ENCODE data around the gene NMUR1.
A peak's percentile ranks its signal among the peaks of the same experiment; 100 is the strongest.
"Not testable (repeated sequence)": the region's sequence is repeated elsewhere in the genome, so short reads cannot be mapped to it uniquely, and the experiment has no call there.

Gene NMUR1, protein sequence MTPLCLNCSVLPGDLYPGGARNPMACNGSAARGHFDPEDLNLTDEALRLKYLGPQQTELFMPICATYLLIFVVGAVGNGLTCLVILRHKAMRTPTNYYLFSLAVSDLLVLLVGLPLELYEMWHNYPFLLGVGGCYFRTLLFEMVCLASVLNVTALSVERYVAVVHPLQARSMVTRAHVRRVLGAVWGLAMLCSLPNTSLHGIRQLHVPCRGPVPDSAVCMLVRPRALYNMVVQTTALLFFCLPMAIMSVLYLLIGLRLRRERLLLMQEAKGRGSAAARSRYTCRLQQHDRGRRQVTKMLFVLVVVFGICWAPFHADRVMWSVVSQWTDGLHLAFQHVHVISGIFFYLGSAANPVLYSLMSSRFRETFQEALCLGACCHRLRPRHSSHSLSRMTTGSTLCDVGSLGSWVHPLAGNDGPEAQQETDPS

DNA sequence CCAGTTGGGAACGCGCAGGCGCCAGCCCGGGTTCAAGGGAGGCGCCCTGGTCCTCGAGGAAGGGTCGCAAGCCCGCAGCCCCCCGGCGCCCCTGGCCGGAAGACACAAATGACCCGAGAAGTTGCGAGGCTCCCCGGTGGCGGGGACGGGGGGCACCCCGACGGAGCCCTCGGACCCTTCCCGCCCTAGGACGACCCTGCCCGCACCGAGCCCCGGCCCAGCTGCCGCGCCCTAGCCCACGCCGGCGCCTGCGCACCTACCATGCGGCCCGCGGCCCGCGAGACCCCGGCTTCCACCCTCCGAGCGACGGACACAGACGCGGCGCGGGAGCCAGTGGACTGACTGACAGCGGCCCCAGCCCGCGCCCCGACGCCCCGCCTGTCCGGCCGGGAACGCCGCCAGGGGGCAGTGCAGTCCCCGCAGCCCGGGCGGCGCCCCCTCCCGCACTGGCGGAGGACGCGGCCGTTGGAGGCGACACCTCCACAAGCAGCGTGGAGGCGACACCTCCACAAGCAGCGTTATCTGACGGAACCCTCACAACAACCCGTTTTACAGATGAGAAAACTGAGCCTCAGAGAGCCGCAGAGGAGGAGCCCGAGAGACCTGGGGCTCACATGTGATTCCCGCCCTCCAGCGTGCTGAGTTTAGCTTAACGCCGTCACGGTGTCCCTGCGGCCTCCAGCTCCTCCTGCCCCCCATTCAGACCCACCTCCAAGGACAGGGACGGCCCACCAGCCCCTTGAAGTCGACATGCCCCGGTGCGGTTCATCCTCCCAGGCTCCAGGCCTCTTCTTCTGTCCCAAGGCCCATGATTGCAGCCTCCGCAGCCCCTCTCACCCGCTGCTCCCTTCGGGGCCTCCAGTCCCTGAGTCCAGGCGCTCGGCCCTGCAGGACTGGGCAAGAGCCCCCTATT, at the start of gene NMUR1:
TSS of gene NMUR1 (minus strand) at position 347 of the 913 bp plus-strand sequence. CDS start at position 263, 84 bp downstream.
- DNase-seq (ENCODE audit: extremely low read depth in 1 of 2, low read depth in 1 of 2), result peak in 1 of 2 donors; percentile 59

DNA sequence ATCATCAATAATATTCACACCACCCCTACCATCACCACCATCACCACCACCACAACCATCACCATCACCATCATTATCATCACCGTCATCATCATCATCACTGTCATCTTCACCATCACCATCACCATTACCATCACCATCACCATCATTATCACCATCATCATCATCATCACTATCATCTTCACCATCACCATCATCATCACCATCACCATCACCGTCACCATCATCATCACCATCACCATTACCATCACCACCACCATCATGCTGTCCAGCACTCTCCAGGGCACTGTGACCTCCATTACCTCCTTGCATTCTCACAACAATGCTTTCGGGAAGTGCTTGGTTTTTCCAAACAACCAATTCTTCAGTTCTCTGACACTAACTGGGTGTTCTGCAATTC, 49.3 kb upstream of the NMUR1 start:
- no peak for DNase-seq (ENCODE audit: extremely low read depth in 1 of 2, low read depth in 1 of 2)

DNA sequence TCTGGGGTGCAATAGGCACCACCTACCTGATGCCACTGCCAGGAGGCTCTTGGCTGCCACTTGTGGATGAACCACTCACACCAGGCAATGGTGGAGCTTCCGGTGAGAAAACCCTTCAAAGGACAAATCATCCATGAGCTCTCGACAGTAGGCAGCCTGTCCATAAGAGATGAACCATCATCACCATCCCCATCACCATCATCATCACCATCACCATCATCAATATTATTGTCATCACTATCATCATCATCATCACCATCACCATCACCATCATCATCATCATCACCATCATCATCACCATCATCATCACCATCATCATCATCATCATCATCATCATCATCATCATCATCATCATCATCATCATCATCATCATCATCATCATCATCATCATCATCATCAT, 48.4 kb upstream of the NMUR1 start:
- DNase-seq (ENCODE audit: extremely low read depth in 1 of 2, low read depth in 1 of 2), result not testable (repeated sequence)

DNA sequence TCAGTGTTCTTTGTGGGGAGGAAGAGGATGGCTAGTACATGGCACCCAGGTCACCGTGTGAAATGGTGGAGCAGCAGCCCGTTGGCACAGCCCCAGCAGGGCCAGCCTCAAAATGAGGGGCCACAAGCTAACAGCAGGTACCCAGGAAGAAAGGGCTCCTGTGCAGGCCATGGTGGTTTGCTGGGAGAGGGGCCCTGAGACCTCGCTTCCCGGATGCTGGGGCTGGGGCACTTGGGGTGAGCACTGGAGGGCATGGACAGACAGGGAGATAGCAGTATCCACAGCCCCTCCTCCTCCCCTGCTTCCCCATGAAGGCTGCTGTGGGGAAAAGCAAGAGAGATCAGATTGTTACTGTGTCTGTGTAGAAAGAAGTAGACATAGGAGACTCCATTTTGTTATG, 46.2 kb upstream of the NMUR1 start:
- no peak for DNase-seq (ENCODE audit: extremely low read depth in 1 of 2, low read depth in 1 of 2)

DNA sequence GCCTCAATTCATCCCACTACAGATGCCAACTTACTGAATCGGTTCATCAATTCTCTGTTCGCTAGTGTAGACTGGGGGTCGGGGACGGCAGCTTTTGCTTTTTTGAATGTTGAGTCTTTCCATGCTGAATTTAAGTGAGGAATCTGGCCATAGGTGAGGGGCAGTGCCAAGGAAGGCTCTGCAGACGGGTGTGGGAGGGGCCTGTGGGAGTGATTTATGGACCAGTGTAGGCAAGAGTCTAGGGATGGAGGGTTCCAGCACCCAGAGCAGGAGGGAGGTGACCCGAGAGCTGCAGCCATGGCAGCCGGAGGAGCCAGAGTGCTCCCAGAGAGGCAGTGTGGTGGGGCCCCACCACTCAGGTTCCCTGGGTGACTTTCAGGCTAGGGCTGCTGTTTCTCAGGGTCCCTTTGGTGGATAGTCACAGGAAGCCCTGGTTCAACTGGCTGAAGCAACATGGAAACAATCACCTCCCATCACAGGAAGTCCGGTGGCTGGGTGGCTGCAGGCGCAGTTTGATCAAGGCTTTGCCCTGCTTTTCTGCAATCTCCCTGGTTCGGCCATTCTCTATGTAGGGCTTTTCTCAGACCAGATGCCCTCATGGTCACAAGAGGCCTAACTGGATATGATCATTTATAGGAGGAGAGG, 45.5 kb upstream of the NMUR1 start:
- no peak for DNase-seq (ENCODE audit: extremely low read depth in 1 of 2, low read depth in 1 of 2)

DNA sequence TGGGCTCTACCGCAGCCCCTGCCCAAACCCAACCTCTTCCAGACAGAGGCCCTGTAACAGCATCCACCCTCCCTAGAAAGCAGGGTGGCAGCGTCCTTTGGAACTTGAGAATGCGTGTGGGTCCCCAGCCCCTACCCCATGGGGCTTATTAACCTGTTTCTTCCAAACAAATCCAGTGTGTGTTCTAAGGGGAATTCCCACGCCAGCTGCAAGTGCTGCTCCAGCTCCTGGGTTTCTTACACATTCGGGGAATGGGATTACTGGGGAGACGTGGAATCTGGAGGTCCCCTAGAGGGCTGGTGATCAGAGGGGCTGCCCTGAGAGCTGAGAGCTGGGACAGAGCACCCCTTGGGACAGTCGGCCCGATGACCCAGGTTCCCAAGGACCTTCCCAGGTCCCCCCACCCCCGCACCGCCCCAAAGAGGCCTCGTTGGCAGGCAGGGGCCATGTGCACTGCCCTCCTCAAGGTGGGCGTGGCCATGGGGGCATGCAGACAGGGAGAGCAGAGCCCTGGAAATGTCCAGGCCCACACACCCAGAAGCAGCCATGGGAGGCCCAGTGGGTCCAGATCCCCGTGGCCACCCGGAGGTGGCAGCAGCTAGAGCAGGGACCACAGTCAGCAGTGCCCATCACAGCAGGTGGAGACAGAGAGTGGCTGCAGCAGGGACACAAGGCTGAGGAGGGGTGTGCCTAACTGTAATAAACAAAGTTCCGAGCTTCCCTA, 43.6 kb upstream of the NMUR1 start:
- DNase-seq (ENCODE audit: extremely low read depth in 1 of 2, low read depth in 1 of 2), result no peak

DNA sequence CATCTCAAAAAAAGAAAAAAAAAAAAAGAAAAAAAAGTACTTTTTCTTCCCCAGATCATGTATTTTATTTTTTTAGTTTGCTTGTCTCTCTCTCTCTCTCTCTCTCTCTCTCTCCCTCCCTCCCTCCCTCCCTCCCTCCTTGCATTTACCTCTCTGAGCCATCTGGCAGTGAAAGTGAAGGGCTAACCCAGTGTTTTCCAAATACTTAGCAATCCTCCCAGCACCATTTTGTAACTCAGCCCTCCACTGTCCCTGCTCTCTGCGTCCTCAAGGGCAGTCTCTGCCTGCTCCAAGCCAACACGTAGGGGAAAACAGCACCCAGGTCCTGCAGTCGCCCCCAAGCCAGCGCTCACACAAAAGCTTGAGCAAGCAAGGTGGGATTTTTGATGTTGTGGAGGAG, 42.9 kb upstream of the NMUR1 start:
- DNase-seq (ENCODE audit: extremely low read depth in 1 of 2, low read depth in 1 of 2), result no peak

DNA sequence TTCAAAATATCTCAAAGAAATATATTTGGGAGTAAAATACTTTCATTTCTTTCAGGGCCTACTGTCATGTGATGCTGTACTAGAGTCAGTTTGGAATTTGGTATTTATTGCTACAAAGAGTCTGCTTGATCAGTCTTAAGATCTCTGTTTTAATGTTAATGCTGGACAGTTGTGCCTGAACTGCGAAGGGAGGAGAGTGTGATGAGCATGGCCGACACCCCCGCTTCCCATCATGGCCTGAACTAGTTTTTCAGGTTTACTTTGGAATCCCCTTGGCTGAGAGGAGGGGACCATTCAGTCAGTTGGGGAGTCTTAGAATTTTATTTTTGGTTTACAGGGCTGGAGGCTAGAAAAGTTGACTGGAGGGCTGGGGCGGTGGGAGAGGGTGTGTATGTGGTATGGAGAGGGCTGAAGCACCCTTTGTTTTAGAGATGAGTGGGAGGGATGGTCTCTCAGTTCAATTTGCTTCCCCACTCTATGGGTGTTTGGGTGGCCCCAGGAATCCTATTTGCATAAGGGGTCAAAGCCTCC, 41.5 kb upstream of the NMUR1 start:
- no peak for DNase-seq (ENCODE audit: extremely low read depth in 1 of 2, low read depth in 1 of 2)

DNA sequence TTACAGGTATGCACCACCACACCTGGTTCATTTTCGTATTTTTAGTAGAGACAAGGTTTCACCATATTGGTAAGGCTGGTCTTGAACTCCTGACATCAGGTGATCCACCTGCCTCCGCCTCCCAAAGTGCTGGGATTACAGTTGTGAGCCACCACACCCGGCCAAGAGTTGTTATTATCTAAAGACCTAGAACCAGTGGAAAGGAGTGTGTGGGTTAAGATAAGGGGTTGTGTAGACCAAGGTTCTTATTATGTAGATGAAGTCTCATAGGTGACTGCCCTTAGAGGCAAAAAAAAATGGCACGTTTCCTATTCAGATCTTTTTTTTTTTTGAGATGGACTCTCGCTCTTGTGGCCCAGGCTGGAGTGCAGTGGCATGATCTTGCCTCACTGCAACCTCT, 40.7 kb upstream of the NMUR1 start:
- DNase-seq (ENCODE audit: extremely low read depth in 1 of 2, low read depth in 1 of 2), result not testable (repeated sequence)

DNA sequence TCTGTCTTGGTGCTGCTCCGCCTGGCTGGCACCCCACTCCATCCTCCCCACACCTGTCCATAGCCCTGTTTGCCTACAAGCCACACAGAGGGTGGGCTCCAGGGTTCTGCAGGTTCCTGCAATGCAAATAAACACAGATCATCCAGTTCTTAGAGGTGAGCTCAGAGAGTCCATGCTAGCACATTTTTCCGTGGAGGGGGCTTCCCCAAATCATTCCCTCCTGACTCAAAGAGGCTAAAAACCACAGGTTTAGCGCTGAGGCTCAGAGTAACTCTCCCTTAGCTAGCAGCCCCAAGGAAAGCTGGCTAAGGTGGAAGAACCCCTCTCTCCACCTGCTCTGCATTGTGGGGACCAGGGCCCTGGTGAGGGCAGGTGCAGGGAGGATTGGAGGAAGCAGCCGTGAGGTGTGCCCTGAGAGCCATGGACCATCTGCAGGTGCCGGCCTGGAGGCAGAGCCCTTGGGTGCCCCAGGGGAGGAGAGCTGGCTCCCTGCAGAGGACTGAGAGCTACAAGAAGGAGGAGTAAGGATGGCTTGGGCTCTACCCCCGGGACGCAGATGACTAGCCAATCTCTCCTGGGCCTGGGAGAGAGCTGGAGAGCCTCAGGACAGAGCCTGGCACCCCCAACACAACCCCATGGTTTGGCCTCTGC, 38.7 kb upstream of the NMUR1 start:
- no peak for DNase-seq (ENCODE audit: extremely low read depth in 1 of 2, low read depth in 1 of 2)

DNA sequence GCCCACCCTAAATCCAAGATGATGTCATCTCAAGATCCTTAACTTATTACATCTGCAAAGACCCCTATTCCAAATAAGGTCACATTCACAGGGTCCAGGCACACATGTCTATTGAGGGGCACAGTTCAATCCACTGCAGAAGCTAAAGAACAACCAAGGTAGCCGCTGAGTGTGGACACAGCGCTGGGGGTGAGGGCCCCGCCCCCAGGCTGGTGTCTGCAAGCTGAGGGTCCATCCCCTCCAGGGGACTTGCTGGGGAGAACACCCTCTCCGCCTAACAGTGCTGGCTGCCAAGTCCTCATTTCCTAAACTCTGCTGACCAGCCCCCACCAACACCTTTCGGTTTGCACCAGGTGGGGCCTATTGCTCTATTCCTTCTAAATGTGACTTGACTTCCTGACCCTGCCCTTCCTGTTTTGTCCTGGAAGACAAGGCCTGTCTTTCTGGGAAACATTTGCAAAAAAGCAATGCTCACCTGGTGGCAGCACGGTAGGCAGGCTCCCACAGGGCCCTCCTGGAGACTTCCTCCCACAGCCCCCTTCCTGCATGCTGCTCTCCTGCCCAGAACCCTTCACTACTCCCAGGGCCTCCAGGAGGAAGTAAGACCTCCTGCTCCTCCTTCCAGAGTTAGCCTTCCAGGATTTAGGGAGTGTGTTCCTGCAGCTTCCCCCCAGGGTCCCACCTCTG, 38.0 kb upstream of the NMUR1 start:
- no peak for DNase-seq (ENCODE audit: extremely low read depth in 1 of 2, low read depth in 1 of 2)

DNA sequence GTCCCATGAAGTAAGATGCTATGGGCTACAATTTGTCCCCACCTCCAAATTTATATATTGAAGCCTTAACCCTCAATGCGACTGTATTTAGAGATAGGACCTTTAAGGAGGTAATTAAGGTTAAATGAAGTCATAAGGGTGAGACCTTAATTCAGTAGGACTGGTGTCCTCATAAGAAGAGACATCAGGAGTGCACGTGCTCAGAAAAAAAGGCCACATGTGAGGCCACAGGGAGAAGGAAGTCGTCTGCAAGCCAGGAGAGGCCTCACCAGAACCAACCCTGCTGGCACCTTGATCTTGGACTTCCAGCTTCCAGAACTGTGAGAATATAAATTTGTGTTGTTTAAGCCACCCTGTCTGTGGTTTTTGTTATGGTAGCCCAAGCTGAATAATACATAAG, 36.9 kb upstream of the NMUR1 start:
- no peak for DNase-seq (ENCODE audit: extremely low read depth in 1 of 2, low read depth in 1 of 2)

DNA sequence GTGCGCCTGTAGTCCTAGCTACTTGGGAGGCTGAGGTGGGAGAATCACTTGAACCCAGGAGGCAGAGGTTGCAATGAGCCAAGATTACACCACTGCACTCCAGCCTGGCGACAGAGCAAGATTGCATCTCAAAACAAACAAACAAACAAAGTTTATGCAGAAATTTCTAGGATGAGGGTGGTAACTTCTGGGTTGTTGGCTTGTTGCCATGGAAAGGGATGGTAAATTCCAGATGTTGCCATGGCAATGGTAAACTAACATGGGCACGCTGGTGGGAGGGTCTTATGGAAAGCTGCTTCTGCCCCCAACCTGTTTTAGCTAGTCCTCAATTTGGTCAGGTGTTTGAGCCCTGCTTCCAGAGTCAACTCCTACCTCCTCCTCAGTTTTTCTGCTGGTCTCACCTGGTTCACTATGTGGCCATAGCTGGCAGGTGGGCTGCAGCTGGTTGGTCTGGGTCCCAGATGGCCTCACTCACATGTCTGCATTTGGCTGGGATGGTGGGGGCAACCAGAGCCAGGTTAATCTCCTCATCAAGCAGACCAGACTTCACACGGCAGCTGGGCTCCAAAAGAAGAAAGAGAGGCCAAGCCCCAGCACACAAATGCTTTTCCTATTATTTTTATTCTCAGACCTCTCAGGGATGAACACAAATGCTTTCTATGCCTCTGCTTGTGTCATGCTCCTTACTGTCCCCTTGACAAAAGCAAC, 35.8 kb upstream of the NMUR1 start:
- DNase-seq (ENCODE audit: extremely low read depth in 1 of 2, low read depth in 1 of 2), result no peak

DNA sequence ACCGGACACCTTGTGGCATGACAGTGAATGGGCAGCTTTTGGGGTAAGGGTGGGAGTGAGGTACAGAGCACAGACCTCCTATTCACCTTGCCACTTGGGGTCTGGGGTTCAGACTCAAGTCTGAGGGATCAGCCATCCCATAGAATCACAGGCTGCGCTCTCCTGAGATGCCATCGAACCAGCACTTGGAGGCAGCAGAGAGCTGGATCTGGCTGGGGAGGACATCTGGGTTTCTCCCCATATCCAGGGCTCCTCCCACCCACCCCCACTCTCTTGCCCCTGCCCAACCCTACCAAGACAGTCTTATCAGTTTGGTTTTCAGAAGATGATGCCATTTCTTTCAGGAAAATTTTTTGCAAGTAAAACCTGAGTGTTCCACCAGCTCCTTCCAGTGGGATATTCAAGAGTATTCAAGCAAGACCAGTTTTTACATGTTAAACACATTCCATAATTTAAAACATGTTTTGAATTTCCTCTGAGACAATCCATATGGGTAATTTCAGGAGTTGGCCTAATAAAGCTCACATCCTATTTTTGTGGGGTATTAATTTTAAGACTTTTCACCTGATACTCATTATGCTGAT, 33.2 kb upstream of the NMUR1 start:
- DNase-seq (ENCODE audit: extremely low read depth in 1 of 2, low read depth in 1 of 2), result peak in 1 of 2 donors; percentile 39

DNA sequence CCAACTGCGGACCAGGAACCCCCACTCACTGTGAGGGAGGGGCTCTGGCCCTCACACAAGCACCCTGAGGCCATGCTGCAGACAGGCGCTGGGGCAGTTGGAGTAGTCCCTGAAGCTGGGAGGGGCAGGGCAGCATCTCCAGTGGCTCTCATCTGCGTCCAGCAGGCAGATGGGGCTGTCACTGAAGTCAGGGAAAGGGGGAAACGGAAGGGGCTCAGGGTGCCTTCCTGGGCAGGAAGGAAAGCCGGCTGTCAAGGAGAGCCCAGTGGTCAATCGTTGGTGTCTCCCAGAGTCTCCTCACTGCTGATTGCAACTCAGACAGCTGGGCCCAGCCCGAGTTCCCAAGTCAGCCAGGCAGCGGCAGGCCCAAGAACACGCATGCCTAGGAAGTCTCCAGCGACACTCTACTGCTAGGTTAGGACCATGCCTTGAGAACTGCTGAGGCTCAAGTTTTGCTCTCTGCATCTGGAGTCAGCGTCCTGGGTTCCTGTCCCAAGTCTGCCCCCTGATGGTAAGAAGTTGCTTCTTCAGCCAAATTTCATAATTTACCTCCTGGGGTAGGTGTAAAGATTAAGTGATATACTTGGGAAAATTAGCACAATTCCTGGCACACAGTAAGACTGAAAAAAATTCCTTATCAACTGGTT, 27.4 kb upstream of the NMUR1 start:
- DNase-seq (ENCODE audit: extremely low read depth in 1 of 2, low read depth in 1 of 2), result peak in 1 of 2 donors; percentile 29

DNA sequence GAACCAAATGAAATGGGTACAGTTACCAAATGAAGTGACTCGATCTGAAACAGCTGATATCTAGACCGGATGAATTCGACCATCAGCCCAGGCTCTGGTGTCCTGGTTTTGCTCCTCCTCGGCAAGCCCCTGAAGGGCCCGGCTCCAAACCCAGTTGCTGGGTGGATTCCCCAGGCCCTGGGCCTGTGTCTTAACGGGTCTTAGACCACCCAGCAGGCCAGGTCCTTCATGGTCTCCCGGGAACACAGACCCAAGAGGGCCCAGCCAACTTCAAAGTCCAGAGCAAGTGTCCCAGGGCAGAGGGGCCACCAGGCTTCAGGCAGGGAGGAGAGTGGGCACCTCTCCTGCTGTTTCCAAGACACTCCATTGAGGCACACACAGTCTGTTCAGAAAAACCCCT, 26.7 kb upstream of the NMUR1 start:
- DNase-seq (ENCODE audit: extremely low read depth in 1 of 2, low read depth in 1 of 2), result no peak

DNA sequence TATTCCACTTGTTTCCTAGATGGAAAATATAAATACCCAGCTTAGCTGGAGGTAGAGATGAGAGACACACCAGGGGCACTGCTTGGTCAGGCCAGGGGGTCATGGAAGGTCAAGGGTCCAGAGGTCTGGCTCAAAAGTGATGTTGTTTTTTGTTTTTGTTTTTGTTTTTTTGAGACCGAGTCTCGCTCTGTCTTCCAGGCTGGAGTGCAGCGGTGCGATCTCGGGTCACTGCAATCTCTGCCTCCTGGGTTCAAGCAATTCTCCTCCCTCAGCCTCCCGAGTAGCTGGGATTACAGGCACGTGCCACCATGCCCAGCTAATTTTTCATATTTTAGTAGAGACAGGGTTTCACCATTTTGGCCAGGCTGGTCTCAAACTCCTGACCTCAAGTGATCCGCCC, 26.3 kb upstream of the NMUR1 start:
- not testable (repeated sequence) for DNase-seq (ENCODE audit: extremely low read depth in 1 of 2, low read depth in 1 of 2)

Measured in stimulated activated CD8-positive, alpha-beta memory T cell treated with anti-CD3 and anti-CD28 coated beads, Interleukin-7, amount 100 ng/mL, for 48 hours (primary cell).